D721Med (cell line): Measurements from ENCODE around the gene MCOLN2.

ENCODE experiments used
- DNase-seq: peaks from one replicate; pipeline ENCODE4 v3.0.0; 2011; ENCODE audit warnings: low spot score; ENCODE audit not compliant: insufficient read length
- FAIRE-seq: peaks from 2 replicates; lab custom pipeline; 2011; peaks lifted over from hg19 to GRCh38; lab: Jason Lieb, UNC
- TF ChIP-seq, protein P1 (sequence below): IDR thresholded peaks from 2 replicates; pipeline ENCODE4 v1.5.1; 2012; ENCODE audit warnings: mild to moderate bottlenecking, control low read depth; ENCODE audit not compliant: insufficient read depth; ENCODE audit errors: missing control alignments

MCOLN2 gene

GRCh38 chr1:84960371-84960770 is 36.5 kb downstream of the MCOLN2 start:
- DNase-seq (no peak), FAIRE-seq (no peak)
- TF ChIP-seq, protein P1, sequence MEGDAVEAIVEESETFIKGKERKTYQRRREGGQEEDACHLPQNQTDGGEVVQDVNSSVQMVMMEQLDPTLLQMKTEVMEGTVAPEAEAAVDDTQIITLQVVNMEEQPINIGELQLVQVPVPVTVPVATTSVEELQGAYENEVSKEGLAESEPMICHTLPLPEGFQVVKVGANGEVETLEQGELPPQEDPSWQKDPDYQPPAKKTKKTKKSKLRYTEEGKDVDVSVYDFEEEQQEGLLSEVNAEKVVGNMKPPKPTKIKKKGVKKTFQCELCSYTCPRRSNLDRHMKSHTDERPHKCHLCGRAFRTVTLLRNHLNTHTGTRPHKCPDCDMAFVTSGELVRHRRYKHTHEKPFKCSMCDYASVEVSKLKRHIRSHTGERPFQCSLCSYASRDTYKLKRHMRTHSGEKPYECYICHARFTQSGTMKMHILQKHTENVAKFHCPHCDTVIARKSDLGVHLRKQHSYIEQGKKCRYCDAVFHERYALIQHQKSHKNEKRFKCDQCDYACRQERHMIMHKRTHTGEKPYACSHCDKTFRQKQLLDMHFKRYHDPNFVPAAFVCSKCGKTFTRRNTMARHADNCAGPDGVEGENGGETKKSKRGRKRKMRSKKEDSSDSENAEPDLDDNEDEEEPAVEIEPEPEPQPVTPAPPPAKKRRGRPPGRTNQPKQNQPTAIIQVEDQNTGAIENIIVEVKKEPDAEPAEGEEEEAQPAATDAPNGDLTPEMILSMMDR = no peak

GRCh38 chr1:84959294-84959693 is 37.6 kb downstream of the MCOLN2 start:
- TF ChIP-seq, protein P1 = no peak
- DNase-seq = no peak
- FAIRE-seq = no peak

DNA sequence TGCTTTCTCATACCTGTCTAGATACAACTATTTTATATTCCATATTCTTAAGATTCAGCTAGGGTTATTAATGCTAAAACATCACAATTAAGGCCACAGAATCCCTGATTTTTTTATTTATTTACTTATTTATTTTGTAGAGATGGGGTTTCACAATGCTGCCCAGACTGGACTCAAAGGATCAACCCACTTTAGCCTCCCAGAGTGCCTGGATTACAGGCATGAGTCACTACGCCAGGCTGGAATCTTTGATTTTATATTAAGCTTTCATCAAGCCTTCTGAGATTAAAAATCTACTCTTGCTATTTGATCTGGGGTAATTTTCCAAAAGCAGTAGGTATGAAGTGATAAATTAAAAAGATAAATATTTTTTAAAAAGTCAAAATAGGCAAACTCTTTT is 38.9 kb downstream of the MCOLN2 start:
- DNase-seq (no peak), FAIRE-seq (no peak)
- TF ChIP-seq, protein P1 = no peak

DNA sequence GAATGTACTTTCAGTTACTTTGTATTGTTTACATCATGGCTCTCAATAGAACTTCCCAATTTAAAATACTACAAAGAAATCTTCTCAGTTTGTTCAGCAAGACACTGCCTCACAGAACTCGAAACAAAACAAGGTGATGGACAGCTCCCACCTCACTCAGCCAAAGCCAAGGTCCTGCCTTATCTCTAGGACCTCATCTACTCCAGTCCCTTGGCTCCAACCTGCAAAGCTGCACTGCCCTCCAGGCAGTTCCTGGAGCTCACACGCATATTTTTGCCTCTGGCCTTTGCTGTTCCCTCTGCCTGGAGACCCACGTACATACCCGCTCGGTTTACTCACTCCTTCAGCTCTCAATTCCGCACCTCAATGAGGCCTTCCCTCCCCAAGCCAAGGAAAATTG is 40.3 kb downstream of the MCOLN2 start:
- FAIRE-seq = no peak
- no peak for DNase-seq
- TF ChIP-seq, protein P1 = no peak

DNA sequence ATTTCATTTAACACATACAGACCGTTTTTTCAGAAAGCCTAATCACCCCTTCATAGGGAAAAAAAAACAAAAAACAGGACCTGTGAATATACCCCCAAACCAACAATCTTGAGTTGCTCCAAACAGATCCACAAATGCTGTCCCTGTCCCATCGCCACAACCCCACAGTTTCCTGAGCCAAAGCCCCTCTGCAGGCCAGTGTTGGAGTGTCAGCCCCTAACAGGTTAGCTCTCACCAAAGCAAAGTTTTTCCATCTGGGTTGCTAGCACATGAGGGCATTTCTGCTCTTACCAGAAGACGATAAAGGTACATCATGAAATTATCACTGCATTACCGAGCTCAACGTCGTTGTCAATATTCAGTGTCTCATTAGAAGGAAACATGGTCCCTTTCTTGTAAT is 40.8 kb downstream of the MCOLN2 start:
- FAIRE-seq = no peak
- TF ChIP-seq, protein P1 = no peak

DNA sequence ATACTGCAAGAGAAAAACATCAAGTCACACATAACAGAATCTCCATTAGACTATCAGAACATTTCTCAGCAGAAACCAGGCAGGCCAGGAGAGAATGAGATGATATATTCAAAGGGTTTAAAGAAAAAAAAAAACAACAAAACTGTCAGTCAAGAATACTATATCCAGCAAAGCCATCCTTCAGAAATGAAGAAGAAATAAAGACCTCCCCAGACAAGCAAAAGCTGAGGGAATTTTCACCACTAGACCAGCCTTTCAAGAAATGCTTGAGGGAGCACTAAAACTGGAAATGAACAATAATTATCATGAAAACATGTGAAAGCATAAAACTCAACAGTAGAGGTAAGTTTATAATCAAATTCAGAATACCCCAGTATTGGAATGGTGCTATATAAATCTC is 47.2 kb downstream of the MCOLN2 start:
- TF ChIP-seq, protein P1 = no peak
- no peak for FAIRE-seq
- no peak for DNase-seq

More for the DNA sequence above, 40.8 kb downstream of the MCOLN2 start:
- no peak for DNase-seq

DNA sequence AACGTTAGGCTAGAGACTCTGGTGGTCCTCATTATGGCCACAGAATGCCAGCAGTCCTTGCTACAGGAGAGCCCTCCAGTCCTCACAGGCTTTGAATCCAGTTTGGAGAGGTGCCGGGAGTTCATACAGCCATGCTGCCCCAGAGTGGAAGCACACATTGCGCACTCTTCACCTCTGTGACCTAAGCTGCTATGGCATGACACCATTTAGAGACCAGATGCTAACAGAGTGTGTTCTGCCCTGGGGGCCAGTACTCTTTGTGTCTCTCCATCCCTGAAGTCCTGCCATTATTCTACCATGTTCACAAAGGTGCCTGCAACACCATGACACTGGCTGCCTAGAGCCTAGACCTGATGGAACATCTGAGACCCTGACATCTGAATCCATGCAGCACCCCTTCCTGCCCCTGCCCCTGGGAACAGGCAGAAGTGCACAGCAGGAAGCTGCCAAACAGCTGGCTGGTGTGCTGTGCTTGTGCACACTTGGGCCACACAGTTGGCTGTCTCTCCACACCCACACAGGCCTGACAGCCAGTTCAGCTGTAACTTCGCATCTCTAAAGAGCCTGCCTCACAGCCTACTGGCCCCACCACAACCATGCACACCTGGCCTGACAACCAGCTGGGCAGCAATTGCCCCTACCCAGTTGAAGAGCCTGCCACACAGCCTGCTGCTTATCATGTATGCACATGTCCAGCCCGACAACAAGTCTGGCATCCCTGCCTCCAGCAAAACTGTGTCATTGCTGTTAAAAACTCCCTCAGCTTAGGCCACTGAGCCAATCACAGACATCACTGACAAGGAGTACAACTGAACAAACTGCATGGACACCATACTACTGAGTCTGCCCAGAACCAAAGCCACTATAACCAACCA is 49.1 kb downstream of the MCOLN2 start:
- no peak for DNase-seq
- no peak for FAIRE-seq
- TF ChIP-seq, protein P1 = no peak
